Endothelial cell of umbilical vein (primary cell): ENCODE measurements around the gene SAFB.

Experiments
- EZH2 ChIP-seq: IDR thresholded peaks from 2 replicates; pipeline ENCODE4 v1.6.1; 2012; ENCODE audit warnings: borderline replicate concordance, low read depth, mild to moderate bottlenecking, moderate library complexity, low read length, inconsistent platforms; ENCODE audit not compliant: severe bottlenecking
- FOS ChIP-seq: IDR thresholded peaks from 2 replicates; pipeline ENCODE4 v1.6.1; 2011; ENCODE audit warnings: mild to moderate bottlenecking, low read length, moderate library complexity, borderline replicate concordance; ENCODE audit not compliant: insufficient read depth
- POLR2A ChIP-seq: IDR thresholded peaks from 2 replicates; pipeline ENCODE4 v1.6.1; 2012; ENCODE audit warnings: low read depth, mild to moderate bottlenecking, control low read depth, low read length
- POLR2AphosphoS5 ChIP-seq: IDR thresholded peaks from 2 replicates; pipeline ENCODE4 v1.6.1; 2012; ENCODE audit warnings: low read depth, mild to moderate bottlenecking, control low read depth, low read length, moderate library complexity; ENCODE audit not compliant: insufficient read depth
- TF ChIP-seq, protein P1 (sequence below), 2 donors: IDR thresholded peaks; 1 replicate in 1 of 2; 2 replicates in 1 of 2; pipeline ENCODE4 v1.5.1; 2011; ENCODE audit warnings: low read length in 2 of 2, mild to moderate bottlenecking in 2 of 2, moderate library complexity in 2 of 2, control low read depth in 1 of 2, inconsistent platforms in 1 of 2, low read depth in 1 of 2; ENCODE audit not compliant: insufficient read depth in 1 of 2; ENCODE audit errors: extremely low read depth in 1 of 2
- TF ChIP-seq, protein P2 (sequence below): IDR thresholded peaks from 2 replicates; pipeline ENCODE4 v1.6.1; 2011; ENCODE audit not compliant: insufficient read depth, insufficient read length

DNA sequence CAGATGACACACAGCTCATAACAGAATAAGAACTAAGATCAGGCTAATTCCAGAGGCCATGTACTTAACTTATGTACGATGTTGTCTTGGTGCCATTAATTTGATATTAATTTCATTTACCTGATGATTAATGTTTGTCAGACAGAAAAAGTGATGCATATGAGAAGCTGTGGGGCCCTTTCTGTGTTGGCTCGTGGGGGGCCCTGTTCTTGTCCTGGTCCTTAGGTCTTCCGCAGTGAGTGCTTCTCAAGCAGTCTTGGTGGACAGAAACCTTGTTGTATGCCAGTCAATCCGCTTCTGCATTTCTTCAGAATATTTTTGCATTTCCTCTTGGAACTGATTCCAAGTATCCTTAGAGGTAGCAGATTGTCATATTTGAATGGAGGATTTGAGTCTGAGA is 20.2 kb downstream of the SAFB start:
- TF ChIP-seq, protein P1, sequence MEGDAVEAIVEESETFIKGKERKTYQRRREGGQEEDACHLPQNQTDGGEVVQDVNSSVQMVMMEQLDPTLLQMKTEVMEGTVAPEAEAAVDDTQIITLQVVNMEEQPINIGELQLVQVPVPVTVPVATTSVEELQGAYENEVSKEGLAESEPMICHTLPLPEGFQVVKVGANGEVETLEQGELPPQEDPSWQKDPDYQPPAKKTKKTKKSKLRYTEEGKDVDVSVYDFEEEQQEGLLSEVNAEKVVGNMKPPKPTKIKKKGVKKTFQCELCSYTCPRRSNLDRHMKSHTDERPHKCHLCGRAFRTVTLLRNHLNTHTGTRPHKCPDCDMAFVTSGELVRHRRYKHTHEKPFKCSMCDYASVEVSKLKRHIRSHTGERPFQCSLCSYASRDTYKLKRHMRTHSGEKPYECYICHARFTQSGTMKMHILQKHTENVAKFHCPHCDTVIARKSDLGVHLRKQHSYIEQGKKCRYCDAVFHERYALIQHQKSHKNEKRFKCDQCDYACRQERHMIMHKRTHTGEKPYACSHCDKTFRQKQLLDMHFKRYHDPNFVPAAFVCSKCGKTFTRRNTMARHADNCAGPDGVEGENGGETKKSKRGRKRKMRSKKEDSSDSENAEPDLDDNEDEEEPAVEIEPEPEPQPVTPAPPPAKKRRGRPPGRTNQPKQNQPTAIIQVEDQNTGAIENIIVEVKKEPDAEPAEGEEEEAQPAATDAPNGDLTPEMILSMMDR (IDR thresholded peaks at IDR 0.05; ENCODE audit: extremely low read depth in 1 of 2, insufficient read depth in 1 of 2, low read depth in 1 of 2, low read length in 2 of 2): no peak
- TF ChIP-seq POLR2A (no peak), EZH2 (no peak), POLR2AphosphoS5 (no peak), FOS (no peak)
- TF ChIP-seq, protein P2, sequence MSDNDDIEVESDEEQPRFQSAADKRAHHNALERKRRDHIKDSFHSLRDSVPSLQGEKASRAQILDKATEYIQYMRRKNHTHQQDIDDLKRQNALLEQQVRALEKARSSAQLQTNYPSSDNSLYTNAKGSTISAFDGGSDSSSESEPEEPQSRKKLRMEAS: no peak
